GM12878 (cell line): ENCODE measurements around the gene CDH4. TPM values are rescaled to one million over a fixed set of nuclear protein-coding genes. Genes with fewer than 3 reads are reported as not detected.

ENCODE experiments used
- ATAC-seq: fragments of 200-7000 bp; cut with Tn5 transposase; 3 replicates; pipeline ENCODE4 v1.9.1; 2020; ENCODE audit warnings: mild to moderate bottlenecking, moderate library complexity
- BruUV-seq: library from RNA; stranded (reverse); fragments of 400-500 nt; replicated peaks from 2 replicates; lab custom pipeline; 2021; lab: Mats Ljungman, UMichigan
- CTCF ChIA-PET: fragments of 300-600 bp; sonication (Branson Sonifier 250); formaldehyde crosslinking; extraction: SDS; loops from one replicate; lab custom pipeline; 2021; ENCODE audit warnings: inconsistent platforms; lab: Yijun Ruan, JAX
- POLR2A ChIA-PET: fragments of 350-600 bp; formaldehyde crosslinking; extraction: SDS; loops from one replicate; lab custom pipeline; 2021; ENCODE audit warnings: inconsistent platforms; lab: Charles Lee
- RAD21 ChIA-PET: fragments of 300-600 bp; sonication (Branson Sonifier 250); formaldehyde crosslinking; loops from one replicate; lab custom pipeline; 2023; ENCODE audit warnings: antibody characterized with exemption; ENCODE audit not compliant: unreplicated experiment; lab: Charles Lee
- SMC1A ChIA-PET: fragments of 300-600 bp; sonication (Branson Sonifier 250); formaldehyde crosslinking; loops from one replicate; lab custom pipeline; 2023; ENCODE audit not compliant: unreplicated experiment, uncharacterized antibody; lab: Charles Lee
- DNase-seq: peaks from one replicate; pipeline ENCODE4 v3.0.0-alpha.2; 2011; ENCODE audit warnings: low read depth, low spot score
- FAIRE-seq: peaks from 3 replicates; lab custom pipeline; 2011; peaks lifted over from hg19 to GRCh38; lab: Jason Lieb, UNC
- H2AFZ ChIP-seq: 2 replicates; pipeline ENCODE4 v1.6.0; 2011; ENCODE audit warnings: low read depth, low read length, control low read depth; ENCODE audit not compliant: control insufficient read depth
- H3K27ac ChIP-seq: 2 replicates; pipeline ENCODE4 v1.5.1; 2011; ENCODE audit warnings: control low read depth; ENCODE audit not compliant: control insufficient read depth, insufficient read depth
- H3K27me3 ChIP-seq, 2 experiments: replicated peaks in 1 of 2; 2 replicates each; pipeline versions ENCODE4 v1.6.0 to v1.6.1; 2011; ENCODE audit warnings: low read length in 1 of 2; ENCODE audit not compliant: control insufficient read depth in 2 of 2, insufficient read depth in 2 of 2
- H3K36me3 ChIP-seq, 2 experiments: 2 replicates each; pipeline ENCODE4 v1.5.1; 2011; ENCODE audit warnings: low read length in 1 of 2; ENCODE audit not compliant: control insufficient read depth in 2 of 2, insufficient read depth in 2 of 2
- H3K4me1 ChIP-seq: 2 replicates; pipeline ENCODE4 v1.6.1; 2011; ENCODE audit warnings: mild to moderate bottlenecking, low read length, moderate library complexity, mixed read lengths; ENCODE audit not compliant: control insufficient read depth, insufficient read depth
- H3K4me2 ChIP-seq: 2 replicates; pipeline ENCODE4 v1.6.0; 2011; ENCODE audit warnings: control low read depth; ENCODE audit not compliant: control insufficient read depth, insufficient read depth
- H3K4me3 ChIP-seq: fragments of 200-600 bp; sonication (generic); 2 replicates; pipeline ENCODE4 v1.5.1; 2016
- H3K79me2 ChIP-seq: 2 replicates; pipeline ENCODE4 v1.6.0; 2011; ENCODE audit warnings: low read length; ENCODE audit not compliant: control insufficient read depth, insufficient read depth
- H3K9ac ChIP-seq: 2 replicates; pipeline ENCODE4 v1.8.0; 2011; ENCODE audit warnings: low read length, control low read depth, mixed read lengths; ENCODE audit not compliant: control insufficient read depth, insufficient read depth
- H3K9me3 ChIP-seq: replicated peaks from 3 replicates; pipeline ENCODE4 v1.5.1; 2011; ENCODE audit warnings: mild to moderate bottlenecking, low read length; ENCODE audit not compliant: control insufficient read depth, insufficient read depth
- H4K20me1 ChIP-seq: 2 replicates; pipeline ENCODE4 v1.6.0; 2011; ENCODE audit not compliant: control insufficient read depth, insufficient read depth
- ASH2L ChIP-seq: fragments of 300-600, 200-600 bp; sonication (generic); IDR thresholded peaks from 2 replicates; pipeline ENCODE4 v1.6.1; 2017; ENCODE audit warnings: low read depth, mild to moderate bottlenecking, borderline replicate concordance
- CBX5 ChIP-seq: sonication (generic); IDR thresholded peaks from 2 replicates; pipeline ENCODE4 v1.6.1; 2016; ENCODE audit warnings: low read depth, moderate library complexity, mild to moderate bottlenecking, inconsistent platforms
- DPF2 ChIP-seq: fragments of 450-650 bp; IDR thresholded peaks from 2 replicates; pipeline ENCODE4 v1.6.1; 2017; ENCODE audit warnings: mild to moderate bottlenecking
- EED ChIP-seq: sonication (generic); IDR thresholded peaks from 2 replicates; pipeline ENCODE4 v1.6.1; 2016; ENCODE audit warnings: antibody characterized with exemption, low read depth
- EP300 ChIP-seq, 2 experiments: fragments of 150-350 bp in 1 of 2; IDR thresholded peaks; 2 replicates each; pipeline ENCODE4 v1.6.1; 2011 to 2012; ENCODE audit warnings: low read depth in 2 of 2, low read length in 2 of 2, borderline replicate concordance in 1 of 2, improper control_type of control experiment in 1 of 2, inconsistent platforms in 1 of 2; ENCODE audit not compliant: control insufficient read depth in 1 of 2
- KLF5 ChIP-seq: fragments of 450-650 bp; IDR thresholded peaks from 2 replicates; pipeline ENCODE4 v1.6.1; 2014; ENCODE audit warnings: mild to moderate bottlenecking; ENCODE audit not compliant: partially characterized antibody
- NFXL1 ChIP-seq: fragments of 450-650 bp; IDR thresholded peaks from 2 replicates; pipeline ENCODE4 v1.6.1; 2017; ENCODE audit warnings: antibody characterized with exemption, mild to moderate bottlenecking, borderline replicate concordance
- PML ChIP-seq: IDR thresholded peaks from 2 replicates; pipeline ENCODE4 v1.6.1; 2012; ENCODE audit warnings: low read length, inconsistent platforms
- POU2F2 ChIP-seq: IDR thresholded peaks from 3 replicates; pipeline ENCODE4 v1.6.1; 2011; ENCODE audit warnings: low read depth, mild to moderate bottlenecking, low read length, borderline replicate concordance
- SRF ChIP-seq, 2 experiments: IDR thresholded peaks; 2 replicates each; pipeline ENCODE4 v1.6.1; 2011; ENCODE audit warnings: low read depth in 2 of 2, low read length in 2 of 2, mild to moderate bottlenecking in 1 of 2, moderate library complexity in 1 of 2
- SUPT20H ChIP-seq: IDR thresholded peaks from 2 replicates; pipeline ENCODE4 v1.6.1; 2011; ENCODE audit warnings: low read depth, mild to moderate bottlenecking, low read length, moderate library complexity, borderline replicate concordance; ENCODE audit not compliant: control insufficient read depth
- TCF7 ChIP-seq: IDR thresholded peaks from 2 replicates; pipeline ENCODE4 v1.6.1; 2014; ENCODE audit warnings: antibody characterized with exemption, borderline replicate concordance
- WGBS: methylation state at CpG from one replicate; pipeline ENCODE4 v1.1.6; 2016; ENCODE audit warnings: low lambda C conversion rate; ENCODE audit not compliant: insufficient replicate concordance, insufficient coverage; ENCODE audit errors: missing lambda C conversion rate; 5-methylcytosine and 5-hydroxymethylcytosine counted together
- in situ Hi-C: fragments of 300-500 bp; cut with MboI; formaldehyde crosslinking; loops from 9 replicates; pipeline ENCODE4 v1.14.3; 2018; ENCODE audit warnings: mixed read lengths
- intact Hi-C: fragments of 100-400 bp; cut with micrococcal nuclease; formaldehyde crosslinking; loops from one replicate; pipeline ENCODE4 v1.14.2; 2022; ENCODE audit not compliant: unreplicated experiment
- polyA plus RNA-seq, 11 experiments: library from polyadenylated mRNA; depleted of rRNA in 4 of 11; unstranded in 6 of 11; stranded (reverse) in 5 of 11; fragments of >200 nt; fragmentation: Nextera tagmentation in 4 of 11; fragmentation: Illumina TruSeq in 1 of 11; extraction: Ambion mirVana in 4 of 11; extraction: Trizol in 1 of 11; gene quantifications; 1 replicate in 1 of 11; 2 replicates in 10 of 11; pipeline versions ENCODE4 v1.2.1 to v1.2.3, GENCODE V29; 2011 to 2016; ENCODE audit warnings: inconsistent platforms in 2 of 11, missing spikeins in 2 of 11, low read depth in 1 of 11
- total RNA-seq, 4 experiments: library from RNA; depleted of rRNA in 3 of 4; stranded (reverse); fragments of >200 nt in 3 of 4; fragmentation: Illumina TruSeq in 1 of 4; extraction: Trizol in 1 of 4; gene quantifications; 2 replicates each; pipeline versions ENCODE4 v1.2.1 to v1.2.3, GENCODE V29; 2013 to 2021
- TF ChIP-seq, protein P1 (sequence below): fragments of 450-650 bp; IDR thresholded peaks from 2 replicates; pipeline ENCODE4 v1.6.1; 2017; ENCODE audit warnings: mild to moderate bottlenecking, moderate library complexity
- TF ChIP-seq, protein P2 (sequence below): IDR thresholded peaks from 2 replicates; pipeline ENCODE4 v1.6.1; 2012; ENCODE audit warnings: mild to moderate bottlenecking, low read depth, low read length
- TF ChIP-seq, protein P3 (sequence below): fragments of 450-650 bp; IDR thresholded peaks from 2 replicates; pipeline ENCODE4 v1.6.1; 2016; ENCODE audit warnings: mild to moderate bottlenecking

The CDH4 gene
- total and polyA plus RNA-seq, 10 of the 15 experiments (the other 5 are each of a cell fraction or from before 2014, with no cell fraction given), result not detected

DNA sequence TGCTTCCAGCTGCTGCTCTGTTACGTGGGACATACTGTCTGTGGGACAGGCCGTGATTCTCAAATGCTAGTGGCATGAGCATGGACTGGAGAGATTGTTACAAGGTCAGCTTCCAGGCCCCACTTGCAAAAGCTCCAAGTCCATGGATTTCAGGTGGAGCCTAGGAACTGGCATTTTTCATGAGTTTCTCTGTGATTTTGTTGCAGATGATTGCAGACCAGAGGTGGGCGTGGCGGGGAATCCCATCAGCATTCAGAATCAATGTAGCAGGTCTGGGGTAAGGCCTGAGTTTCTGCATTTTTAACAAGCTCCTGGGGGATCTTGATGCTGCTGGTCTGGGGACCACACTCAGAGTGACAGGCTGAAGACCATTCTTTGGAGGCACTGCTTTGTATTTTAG lies 2.4 kb upstream of the CDH4 start:
- Histone ChIP-seq H3K9ac (no peak overlapping the region), H3K4me1 (no peaks in the 10 kb centered on the region), H2AFZ (no peak overlapping the region), H3K9me3 (no peaks in the 10 kb centered on the region; the same call in 2 of the 3 replicates), H3K27me3 (no peaks in the 10 kb centered on the region), H3K4me3 (no peak overlapping the region), H4K20me1 (no peaks in the 10 kb centered on the region), H3K36me3 (no peaks in the 10 kb centered on the region), H3K27ac (no peak overlapping the region), H3K4me2 (no peak overlapping the region), H3K79me2 (no peaks in the 10 kb centered on the region)
- ChIA-PET SMC1A (no interaction called here), POLR2A (interaction anchor here (0.6 kb wide), 1 partner anchor 927 kb away, joined by 3 read pairs; no protein-coding TSS in a partner anchor), CTCF (no interaction called here), RAD21 (no interaction called here)
- ATAC-seq, result no peak
- 62% methylated on average over 4 of the region's 4 CpGs for WGBS
- no TSS peak for BruUV-seq
- intact Hi-C loops, result no loop called here
- no peak for DNase-seq
- FAIRE-seq, result no peak
- in situ Hi-C loops, result no loop called here
- no peak for TF ChIP-seq EP300 (IDR thresholded peaks at IDR 0.05; ENCODE audit: borderline replicate concordance in 1 of 2, control insufficient read depth in 1 of 2, low read depth in 2 of 2, low read length in 2 of 2)
- no peak for TF ChIP-seq EED
- TF ChIP-seq, protein P1, sequence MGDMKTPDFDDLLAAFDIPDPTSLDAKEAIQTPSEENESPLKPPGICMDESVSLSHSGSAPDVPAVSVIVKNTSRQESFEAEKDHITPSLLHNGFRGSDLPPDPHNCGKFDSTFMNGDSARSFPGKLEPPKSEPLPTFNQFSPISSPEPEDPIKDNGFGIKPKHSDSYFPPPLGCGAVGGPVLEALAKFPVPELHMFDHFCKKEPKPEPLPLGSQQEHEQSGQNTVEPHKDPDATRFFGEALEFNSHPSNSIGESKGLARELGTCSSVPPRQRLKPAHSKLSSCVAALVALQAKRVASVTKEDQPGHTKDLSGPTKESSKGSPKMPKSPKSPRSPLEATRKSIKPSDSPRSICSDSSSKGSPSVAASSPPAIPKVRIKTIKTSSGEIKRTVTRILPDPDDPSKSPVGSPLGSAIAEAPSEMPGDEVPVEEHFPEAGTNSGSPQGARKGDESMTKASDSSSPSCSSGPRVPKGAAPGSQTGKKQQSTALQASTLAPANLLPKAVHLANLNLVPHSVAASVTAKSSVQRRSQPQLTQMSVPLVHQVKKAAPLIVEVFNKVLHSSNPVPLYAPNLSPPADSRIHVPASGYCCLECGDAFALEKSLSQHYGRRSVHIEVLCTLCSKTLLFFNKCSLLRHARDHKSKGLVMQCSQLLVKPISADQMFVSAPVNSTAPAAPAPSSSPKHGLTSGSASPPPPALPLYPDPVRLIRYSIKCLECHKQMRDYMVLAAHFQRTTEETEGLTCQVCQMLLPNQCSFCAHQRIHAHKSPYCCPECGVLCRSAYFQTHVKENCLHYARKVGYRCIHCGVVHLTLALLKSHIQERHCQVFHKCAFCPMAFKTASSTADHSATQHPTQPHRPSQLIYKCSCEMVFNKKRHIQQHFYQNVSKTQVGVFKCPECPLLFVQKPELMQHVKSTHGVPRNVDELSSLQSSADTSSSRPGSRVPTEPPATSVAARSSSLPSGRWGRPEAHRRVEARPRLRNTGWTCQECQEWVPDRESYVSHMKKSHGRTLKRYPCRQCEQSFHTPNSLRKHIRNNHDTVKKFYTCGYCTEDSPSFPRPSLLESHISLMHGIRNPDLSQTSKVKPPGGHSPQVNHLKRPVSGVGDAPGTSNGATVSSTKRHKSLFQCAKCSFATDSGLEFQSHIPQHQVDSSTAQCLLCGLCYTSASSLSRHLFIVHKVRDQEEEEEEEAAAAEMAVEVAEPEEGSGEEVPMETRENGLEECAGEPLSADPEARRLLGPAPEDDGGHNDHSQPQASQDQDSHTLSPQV, result no peak
- TF ChIP-seq TCF7, result no peak
- no peak for TF ChIP-seq NFXL1
- TF ChIP-seq, protein P2, sequence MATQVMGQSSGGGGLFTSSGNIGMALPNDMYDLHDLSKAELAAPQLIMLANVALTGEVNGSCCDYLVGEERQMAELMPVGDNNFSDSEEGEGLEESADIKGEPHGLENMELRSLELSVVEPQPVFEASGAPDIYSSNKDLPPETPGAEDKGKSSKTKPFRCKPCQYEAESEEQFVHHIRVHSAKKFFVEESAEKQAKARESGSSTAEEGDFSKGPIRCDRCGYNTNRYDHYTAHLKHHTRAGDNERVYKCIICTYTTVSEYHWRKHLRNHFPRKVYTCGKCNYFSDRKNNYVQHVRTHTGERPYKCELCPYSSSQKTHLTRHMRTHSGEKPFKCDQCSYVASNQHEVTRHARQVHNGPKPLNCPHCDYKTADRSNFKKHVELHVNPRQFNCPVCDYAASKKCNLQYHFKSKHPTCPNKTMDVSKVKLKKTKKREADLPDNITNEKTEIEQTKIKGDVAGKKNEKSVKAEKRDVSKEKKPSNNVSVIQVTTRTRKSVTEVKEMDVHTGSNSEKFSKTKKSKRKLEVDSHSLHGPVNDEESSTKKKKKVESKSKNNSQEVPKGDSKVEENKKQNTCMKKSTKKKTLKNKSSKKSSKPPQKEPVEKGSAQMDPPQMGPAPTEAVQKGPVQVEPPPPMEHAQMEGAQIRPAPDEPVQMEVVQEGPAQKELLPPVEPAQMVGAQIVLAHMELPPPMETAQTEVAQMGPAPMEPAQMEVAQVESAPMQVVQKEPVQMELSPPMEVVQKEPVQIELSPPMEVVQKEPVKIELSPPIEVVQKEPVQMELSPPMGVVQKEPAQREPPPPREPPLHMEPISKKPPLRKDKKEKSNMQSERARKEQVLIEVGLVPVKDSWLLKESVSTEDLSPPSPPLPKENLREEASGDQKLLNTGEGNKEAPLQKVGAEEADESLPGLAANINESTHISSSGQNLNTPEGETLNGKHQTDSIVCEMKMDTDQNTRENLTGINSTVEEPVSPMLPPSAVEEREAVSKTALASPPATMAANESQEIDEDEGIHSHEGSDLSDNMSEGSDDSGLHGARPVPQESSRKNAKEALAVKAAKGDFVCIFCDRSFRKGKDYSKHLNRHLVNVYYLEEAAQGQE, result no peak
- TF ChIP-seq KLF5, result no peak
- TF ChIP-seq SRF (IDR thresholded peaks at IDR 0.05; ENCODE audit: low read depth in 2 of 2, low read length in 2 of 2), result no peak
- TF ChIP-seq DPF2, result no peak
- TF ChIP-seq SUPT20H, result no peak
- TF ChIP-seq, protein P3, sequence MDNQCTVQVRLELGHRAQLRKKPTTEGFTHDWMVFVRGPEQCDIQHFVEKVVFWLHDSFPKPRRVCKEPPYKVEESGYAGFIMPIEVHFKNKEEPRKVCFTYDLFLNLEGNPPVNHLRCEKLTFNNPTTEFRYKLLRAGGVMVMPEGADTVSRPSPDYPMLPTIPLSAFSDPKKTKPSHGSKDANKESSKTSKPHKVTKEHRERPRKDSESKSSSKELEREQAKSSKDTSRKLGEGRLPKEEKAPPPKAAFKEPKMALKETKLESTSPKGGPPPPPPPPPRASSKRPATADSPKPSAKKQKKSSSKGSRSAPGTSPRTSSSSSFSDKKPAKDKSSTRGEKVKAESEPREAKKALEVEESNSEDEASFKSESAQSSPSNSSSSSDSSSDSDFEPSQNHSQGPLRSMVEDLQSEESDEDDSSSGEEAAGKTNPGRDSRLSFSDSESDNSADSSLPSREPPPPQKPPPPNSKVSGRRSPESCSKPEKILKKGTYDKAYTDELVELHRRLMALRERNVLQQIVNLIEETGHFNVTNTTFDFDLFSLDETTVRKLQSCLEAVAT, result no peak
- TF ChIP-seq CBX5, result no peak
- TF ChIP-seq ASH2L, result no peak
- TF ChIP-seq POU2F2, result no peak
- no peak for TF ChIP-seq PML
